Regular cardiac myocyte (primary cell): ENCODE measurements around the gene KRT6B. TPM values are rescaled to one million over a fixed set of nuclear protein-coding genes. Genes with fewer than 3 reads are reported as not detected.

Experiments
- total RNA-seq: library from RNA; depleted of rRNA; stranded (reverse); fragments of >200 nt; gene quantifications from 2 replicates; pipeline ENCODE4 v1.2.3, GENCODE V29; 2014

KRT6B gene
- total RNA-seq: not detected in 2 replicates

GRCh38 chr12:52452101-52452500 is at the start of gene KRT6B:
Gene KRT6B (minus strand): TSS chr12:52452146. CDS start chr12:52452078, 68 bp downstream.

GRCh38 chr12:52493172-52493571 is 41.2 kb upstream of the KRT6B start, which contains the start of gene KRT6A:
Gene KRT6A (minus strand): TSS chr12:52493257. CDS start chr12:52493188, 69 bp downstream.

GRCh38 chr12:52473768-52474167 is 21.8 kb upstream of the KRT6B start, which contains the start of gene KRT6C:
Gene KRT6C (minus strand): TSS chr12:52473805. CDS start chr12:52473737, 68 bp downstream.

DNA sequence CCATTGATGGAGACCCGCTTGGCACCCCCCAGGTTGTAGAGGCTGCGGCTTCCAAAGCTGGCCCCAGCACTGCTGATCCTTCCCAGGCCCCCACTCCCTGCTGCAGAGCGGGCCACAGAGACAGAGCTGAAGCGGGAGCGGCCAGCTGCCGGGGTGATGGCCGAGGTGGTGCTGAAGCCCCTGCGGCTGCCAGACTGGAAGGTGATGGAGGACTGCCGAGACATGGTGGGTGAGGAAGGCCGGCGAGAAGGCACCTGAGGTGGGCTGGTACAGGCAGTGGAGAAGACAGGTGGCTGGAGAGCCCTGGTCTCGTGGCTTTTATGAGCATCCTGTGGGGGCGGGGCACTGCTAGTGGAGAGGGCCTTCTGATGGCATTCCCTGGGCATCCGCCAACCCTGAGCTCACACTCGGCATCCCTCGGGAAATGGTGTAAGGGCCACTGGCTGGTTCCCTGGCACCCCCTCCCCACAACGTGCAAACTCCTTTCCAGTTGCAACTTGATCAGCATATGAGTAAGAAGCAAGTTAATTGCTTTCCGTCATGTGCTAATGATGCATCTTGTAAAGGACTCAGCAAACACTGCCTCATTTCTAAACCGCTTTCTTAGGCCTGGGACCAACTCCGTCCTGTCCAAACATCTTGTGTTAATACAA is 17.7 kb downstream of the KRT6B start, which contains the start of gene KRT75:
Gene KRT75 (minus strand): TSS at position 291 of the 653 bp plus-strand sequence. CDS start 67 bp downstream, at position 224.

GRCh38 chr12:52405922-52406385 is 46.0 kb downstream of the KRT6B start, which contains the start of gene KRT82:
Gene KRT82 (minus strand): TSS chr12:52406335. CDS start chr12:52406277, 58 bp downstream.

Other genes with a start within 250 kb of the KRT6B start
- 18.6 and 80.3 TPM in 2 replicates for gene KRT7, start 218.9 kb downstream of the KRT6B start, total RNA-seq
- 0.19 and 0.85 TPM in 2 replicates for gene KRT86, start 177.5 kb downstream of the KRT6B start, total RNA-seq
- gene KRT81, start 160.6 kb downstream of the KRT6B start, total RNA-seq: under 0.01 and 0.96 TPM in 2 replicates
- under 0.01 TPM in 1 of 2 replicates, not detected in the other for gene KRT83, start 130.7 kb downstream of the KRT6B start, total RNA-seq
- gene KRT85, start 84.7 kb downstream of the KRT6B start, total RNA-seq: not detected in 2 replicates
- not detected in 2 replicates for gene KRT84, start 66.5 kb downstream of the KRT6B start, total RNA-seq
- gene KRT82, start 45.8 kb downstream of the KRT6B start, total RNA-seq: not detected in 2 replicates
- gene KRT75, start 17.8 kb downstream of the KRT6B start, total RNA-seq: not detected in 2 replicates
- gene KRT6C, start 21.7 kb upstream of the KRT6B start, total RNA-seq: not detected in 2 replicates
- 0.96 and 1.4 TPM in 2 replicates for gene KRT6A, start 41.1 kb upstream of the KRT6B start, total RNA-seq
- 1.4 and 2.3 TPM in 2 replicates for gene KRT5, start 68.2 kb upstream of the KRT6B start, total RNA-seq
- not detected in 2 replicates for gene KRT71, start 101.0 kb upstream of the KRT6B start, total RNA-seq
- not detected in 2 replicates for gene KRT74, start 121.7 kb upstream of the KRT6B start, total RNA-seq
- not detected in 2 replicates for gene KRT72, start 149.3 kb upstream of the KRT6B start, total RNA-seq
- gene KRT73, start 166.4 kb upstream of the KRT6B start, total RNA-seq: not detected in 2 replicates
- not detected in 2 replicates for gene KRT2, start 200.1 kb upstream of the KRT6B start, total RNA-seq
- gene KRT1, start 228.3 kb upstream of the KRT6B start, total RNA-seq: not detected in 2 replicates